Activated B cell treated with CpG ODN at 0.5 μM for 24 hours (primary cell): ENCODE results near the gene BRAF. TPM values are rescaled to one million over a fixed set of nuclear protein-coding genes. Genes with fewer than 3 reads are reported as not detected.

Experiments
- ATAC-seq: fragments of 200-7000 bp; cut with Tn5 transposase; one replicate; pipeline ENCODE4 v1.10.0; 2021; ENCODE audit warnings: low read depth, mild to moderate bottlenecking, moderate library complexity
- CTCF ChIA-PET: fragments of 350-600 bp; sonication (Branson Sonifier 250); formaldehyde crosslinking; loops from one replicate; lab custom pipeline; 2021; ENCODE audit warnings: antibody characterized with exemption; lab: Charles Lee
- POLR2A ChIA-PET: fragments of 350-600 bp; sonication (Branson Sonifier 250); formaldehyde crosslinking; loops from one replicate; lab custom pipeline; 2021; ENCODE audit warnings: antibody characterized with exemption; lab: Charles Lee
- DNase-seq: peaks from one replicate; pipeline ENCODE4 v3.0.0; 2022
- H3K27ac Mint-ChIP-seq: one replicate; pipeline ENCODE4 v1.8.0; 2020; ENCODE audit warnings: mixed read lengths
- H3K27me3 Mint-ChIP-seq: one replicate; pipeline ENCODE4 v1.8.0; 2021; ENCODE audit warnings: mixed read lengths
- H3K36me3 Mint-ChIP-seq: one replicate; pipeline ENCODE4 v1.8.0; 2021; ENCODE audit warnings: low read depth, mixed read lengths
- H3K4me1 Mint-ChIP-seq: one replicate; pipeline ENCODE4 v1.8.0; 2021; ENCODE audit warnings: mixed read lengths
- H3K4me3 Mint-ChIP-seq: one replicate; pipeline ENCODE4 v1.8.0; 2020; ENCODE audit warnings: mild to moderate bottlenecking, mixed read lengths
- H3K9me3 Mint-ChIP-seq: one replicate; pipeline ENCODE4 v1.8.0; 2020; ENCODE audit warnings: mixed read lengths
- CTCF ChIP-seq: fragments of 200-600 bp; IDR thresholded peaks from one replicate; pipeline ENCODE4 v1.8.0; 2022; ENCODE audit warnings: antibody characterized with exemption, mild to moderate bottlenecking
- intact Hi-C: fragments of 100-400 bp; cut with micrococcal nuclease; formaldehyde crosslinking; loops from one replicate; pipeline ENCODE4 v1.15.1; 2024
- total RNA-seq: library from RNA; stranded (reverse); gene quantifications from 2 replicates; pipeline ENCODE4 v1.2.3, GENCODE V29; 2022

BRAF gene
- total RNA-seq, 1 donor from 2014 or later, result 65.4 TPM

GRCh38 chr7:140676306-140676705 lies 248.4 kb downstream of the BRAF start:
- H3K36me3 Mint-ChIP-seq, result peaks cover 30% of the 10 kb centered on the region
- H3K27ac Mint-ChIP-seq, result peak overlapping the region; percentile 91
- ChIA-PET CTCF (interaction anchor here (1.0 to 1.3 kb wide), 2 partner anchors 13 to 23 kb away, joined by 3 to 5 read pairs; no protein-coding TSS in a partner anchor), POLR2A (interaction anchor here (0.6 to 1.5 kb wide), 3 partner anchors 10 to 278 kb away, joined by 4 to 7 read pairs (median 5); partner anchors contain the start of genes NDUFB2 and SLC37A3)
- ATAC-seq (peak; percentile 51), DNase-seq (no peak)
- peaks cover 56% of the 10 kb centered on the region for H3K4me1 Mint-ChIP-seq
- intact Hi-C loops, result loop anchor here (1.0 to 10.0 kb wide), 5 partner anchors 20 to 1312 kb away; partner anchors contain the start of genes KDM7A, MKRN1 and NDUFB2
- H3K9me3 Mint-ChIP-seq, result no peaks in the 10 kb centered on the region
- H3K27me3 Mint-ChIP-seq, result no peaks in the 10 kb centered on the region
- TF ChIP-seq CTCF, result no peak
- H3K4me3 Mint-ChIP-seq, result peak overlapping the region; percentile 68

- POLR2A ChIA-PET, result interaction anchor here (0.6 to 1.5 kb wide), 4 partner anchors 11 to 614 kb away, joined by 4 to 7 read pairs (median 6); partner anchors contain the start of genes NDUFB2 and SLC37A3
- TF ChIP-seq CTCF, result no peak
- intact Hi-C loops, result loop anchor here (1.0 to 10.0 kb wide), 5 partner anchors 21 to 1311 kb away; partner anchors contain the start of genes KDM7A, MKRN1 and NDUFB2
Measured at GRCh38 chr7:140675726-140676125, 249.0 kb downstream of the BRAF start.

GRCh38 chr7:140674899-140675701 lies 249.6 kb downstream of the BRAF start:
- ChIA-PET POLR2A (interaction anchor here (0.6 to 2.4 kb wide), 3 partner anchors 20 to 613 kb away, joined by 7 to 9 read pairs (median 8); partner anchors contain the start of gene NDUFB2), CTCF (interaction anchor here (0.7 to 1.0 kb wide), 3 partner anchors 14 to 340 kb away, joined by 3 read pairs; partner anchors contain the start of gene MRPS33)
- Mint-ChIP-seq H3K36me3 (peaks cover 20% of the 10 kb centered on the region), H3K4me3 (peak overlapping the region; percentile 88), H3K9me3 (no peaks in the 10 kb centered on the region), H3K27me3 (no peaks in the 10 kb centered on the region), H3K4me1 (peaks cover 56% of the 10 kb centered on the region), H3K27ac (peak overlapping the region; percentile 91)
- DNase-seq (no peak), ATAC-seq (no peak)
- no peak for TF ChIP-seq CTCF
- intact Hi-C loops, result loop anchor here (1.0 to 10.0 kb wide), 3 partner anchors 339 to 1310 kb away; partner anchors contain the start of genes KDM7A and MRPS33

More at GRCh38 chr7:140675726-140676125, 249.0 kb downstream of the BRAF start:
- Mint-ChIP-seq H3K9me3 (no peaks in the 10 kb centered on the region), H3K4me3 (peak overlapping the region; percentile 68), H3K4me1 (peaks cover 56% of the 10 kb centered on the region), H3K36me3 (peaks cover 26% of the 10 kb centered on the region), H3K27ac (peak overlapping the region; percentile 91), H3K27me3 (no peaks in the 10 kb centered on the region)
- CTCF ChIA-PET, result interaction anchor here (1.0 to 1.3 kb wide), 2 partner anchors 13 to 22 kb away, joined by 3 to 5 read pairs; no protein-coding TSS in a partner anchor
- ATAC-seq, result no peak
- no peak for DNase-seq

GRCh38 chr7:140674356-140674800 lies 250.4 kb downstream of the BRAF start:
- peak; percentile 11 for ATAC-seq
- Mint-ChIP-seq H3K27ac (peak overlapping the region; percentile 86), H3K9me3 (no peaks in the 10 kb centered on the region), H3K27me3 (no peaks in the 10 kb centered on the region), H3K36me3 (peaks cover 14% of the 10 kb centered on the region), H3K4me1 (peaks cover 56% of the 10 kb centered on the region), H3K4me3 (peak overlapping the region; percentile 88)
- ChIA-PET POLR2A (interaction anchor here (1.4 to 2.4 kb wide), 3 partner anchors 21 to 341 kb away, joined by 4 to 9 read pairs (median 8); partner anchors contain the start of genes MRPS33 and NDUFB2), CTCF (interaction anchor here (0.7 kb wide), 1 partner anchor 20 kb away, joined by 3 read pairs; no protein-coding TSS in a partner anchor)
- intact Hi-C loops, result loop anchor here (1.0 to 10.0 kb wide), 2 partner anchors 340 to 1310 kb away; partner anchors contain the start of gene MRPS33
- no peak for DNase-seq
- TF ChIP-seq CTCF, result no peak
